Progenitor cell of endocrine pancreas (in vitro differentiated cells): Measurements from ENCODE around the gene BICC1. TPM values are rescaled to one million over a fixed set of nuclear protein-coding genes. Genes with fewer than 3 reads are reported as not detected.
A peak's percentile ranks its signal among the peaks of the same experiment; 100 is the strongest.

Experiments used
- DNase-seq: peaks from one replicate; pipeline ENCODE4 v3.0.0; 2021; ENCODE audit warnings: low spot score; ENCODE audit not compliant: unreplicated experiment
- H3K27ac Mint-ChIP-seq: 2 replicates; pipeline ENCODE4 v1.8.0; 2021; ENCODE audit warnings: mild to moderate bottlenecking, moderate library complexity, mixed read lengths
- H3K27me3 Mint-ChIP-seq: 2 replicates; pipeline ENCODE4 v1.8.0; 2021; ENCODE audit warnings: mixed read lengths
- H3K36me3 Mint-ChIP-seq: 2 replicates; pipeline ENCODE4 v1.8.0; 2022; ENCODE audit warnings: mixed read lengths; ENCODE audit not compliant: insufficient read depth
- H3K4me1 Mint-ChIP-seq: 2 replicates; pipeline ENCODE4 v1.8.0; 2021; ENCODE audit warnings: low read depth, mixed read lengths
- H3K4me3 Mint-ChIP-seq: 2 replicates; pipeline ENCODE4 v1.8.0; 2021; ENCODE audit warnings: low read depth, mild to moderate bottlenecking, moderate library complexity, mixed read lengths
- H3K9me3 Mint-ChIP-seq: 2 replicates; pipeline ENCODE4 v1.8.0; 2021; ENCODE audit warnings: low read depth, mixed read lengths
- CTCF ChIP-seq: fragments of 200-600 bp; sonication (generic); IDR thresholded peaks from one replicate; pipeline ENCODE4 v1.5.0; 2021; ENCODE audit warnings: antibody characterized with exemption, mild to moderate bottlenecking; ENCODE audit not compliant: unreplicated experiment
- long read RNA-seq: library from polyadenylated mRNA; unstranded; transcript quantifications from one replicate; pipeline ENCODE4 v2.0.0, GENCODE V29; 2020
- total RNA-seq: library from RNA; stranded (reverse); gene quantifications from 2 replicates; pipeline ENCODE4 v1.2.1, GENCODE V29; 2021

The BICC1 gene
- 4.9 TPM in 2 replicates for total RNA-seq
- long read RNA-seq: 0 reads

DNA sequence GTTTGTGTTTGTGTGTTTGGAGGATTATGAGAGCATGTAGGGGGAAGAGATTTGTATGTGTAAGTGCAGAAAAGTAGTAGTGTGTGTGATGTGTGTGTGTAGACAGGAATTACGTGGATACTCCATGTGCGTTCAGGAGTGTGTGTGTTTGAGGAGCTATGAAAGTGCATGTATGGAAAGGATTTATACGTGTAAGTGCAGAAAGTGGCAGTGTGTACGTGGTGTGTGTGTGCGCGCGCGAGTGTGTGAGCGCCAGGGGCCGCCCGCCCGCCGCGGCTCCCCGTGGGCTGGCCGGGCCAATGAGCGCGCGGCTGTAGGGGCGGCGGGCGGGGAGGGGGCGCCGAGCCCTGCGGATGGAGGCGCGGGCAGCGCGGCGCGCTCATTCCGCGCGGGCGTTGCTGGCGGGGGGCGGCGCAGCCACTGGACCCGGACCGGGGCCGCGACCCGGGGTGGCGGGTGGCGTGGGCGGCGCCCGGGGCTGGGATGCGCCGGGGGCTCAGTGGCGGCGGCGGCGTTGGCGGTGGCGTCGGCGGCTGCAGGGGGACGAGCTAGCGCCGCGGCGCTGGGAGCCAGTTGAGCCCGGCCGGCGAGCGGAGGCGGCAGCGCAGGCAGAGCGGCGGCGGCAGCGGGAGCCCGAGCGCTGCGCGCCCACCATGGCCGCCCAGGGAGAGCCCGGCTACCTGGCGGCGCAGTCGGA, at the start of gene BICC1:
Gene BICC1, plus strand, starts transcription at position 382 of the 697 bp plus-strand sequence. Its CDS starts 272 bp downstream, at position 654.
- H3K36me3 Mint-ChIP-seq: no peaks in the 10 kb centered on the region
- DNase-seq: peak; percentile 46
- H3K27ac Mint-ChIP-seq: peak within 1 kb of the TSS; percentile 74

GRCh38 chr10:58464956-58465355, 47.7 kb upstream of the BICC1 start:
- Mint-ChIP-seq H3K27ac (no peak overlapping the region), H3K36me3 (peaks cover 6% of the 10 kb centered on the region), H3K4me3 (no peak overlapping the region), H3K9me3 (peaks cover 13% of the 10 kb centered on the region), H3K27me3 (peaks cover 15% of the 10 kb centered on the region), H3K4me1 (peaks cover 25% of the 10 kb centered on the region)
- no peak for TF ChIP-seq CTCF
- no peak for DNase-seq

More for the DNA sequence above, at the start of gene BICC1:
- no peak for TF ChIP-seq CTCF
- Mint-ChIP-seq H3K27me3 (peaks cover 26% of the 10 kb centered on the region), H3K4me3 (peak within 1 kb of the TSS; percentile 78), H3K9me3 (no peaks in the 10 kb centered on the region), H3K4me1 (peaks cover 11% of the 10 kb centered on the region)

GRCh38 chr10:58465629-58466028, 47.0 kb upstream of the BICC1 start:
- H3K36me3 Mint-ChIP-seq: peaks cover 4% of the 10 kb centered on the region
- H3K27me3 Mint-ChIP-seq: peaks cover 15% of the 10 kb centered on the region
- no peak for TF ChIP-seq CTCF
- no peak overlapping the region for H3K27ac Mint-ChIP-seq
- H3K4me1 Mint-ChIP-seq: peaks cover 28% of the 10 kb centered on the region
- DNase-seq: no peak
- peaks cover 10% of the 10 kb centered on the region for H3K9me3 Mint-ChIP-seq
- H3K4me3 Mint-ChIP-seq: no peak overlapping the region

DNA sequence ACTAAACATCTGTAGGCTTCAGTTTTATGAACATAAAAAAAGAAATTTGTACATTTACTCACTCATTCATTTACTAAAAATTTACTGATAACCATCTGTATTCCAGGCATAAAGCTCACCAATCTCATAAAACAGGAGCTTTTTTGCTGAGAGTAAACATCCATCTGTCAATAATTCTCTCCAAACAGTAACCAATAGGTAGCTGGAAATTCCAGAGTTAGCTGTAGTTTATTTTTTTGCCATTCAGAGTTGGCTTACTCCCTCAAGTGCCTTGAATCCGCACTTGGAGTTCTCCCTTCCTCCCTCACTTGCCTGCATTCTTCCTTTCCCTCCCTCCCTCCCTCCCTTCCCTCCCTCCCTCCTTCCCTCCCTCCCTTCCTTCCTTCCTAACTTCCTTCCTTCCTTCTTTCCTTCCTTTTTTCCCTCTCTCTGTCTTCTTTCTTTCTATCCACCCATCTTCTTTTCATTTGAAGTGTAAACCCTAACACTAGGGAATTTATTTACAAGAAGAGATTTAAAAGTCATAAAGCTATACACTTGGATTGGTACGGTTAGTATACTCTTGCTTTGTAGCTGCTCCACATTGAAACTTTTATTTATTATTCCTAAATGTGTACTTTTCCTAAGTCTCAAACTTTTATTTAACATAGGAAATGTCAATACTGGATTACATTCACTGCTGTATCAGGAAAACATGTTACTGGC, 44.6 kb upstream of the BICC1 start:
- peak overlapping the region; percentile 86 for H3K27ac Mint-ChIP-seq
- H3K4me3 Mint-ChIP-seq: no peak overlapping the region
- peaks cover 27% of the 10 kb centered on the region for H3K27me3 Mint-ChIP-seq
- peaks cover 28% of the 10 kb centered on the region for H3K4me1 Mint-ChIP-seq
- no peak for TF ChIP-seq CTCF
- peaks cover 2% of the 10 kb centered on the region for H3K36me3 Mint-ChIP-seq
- peaks cover 5% of the 10 kb centered on the region for H3K9me3 Mint-ChIP-seq
- DNase-seq: no peak

DNA sequence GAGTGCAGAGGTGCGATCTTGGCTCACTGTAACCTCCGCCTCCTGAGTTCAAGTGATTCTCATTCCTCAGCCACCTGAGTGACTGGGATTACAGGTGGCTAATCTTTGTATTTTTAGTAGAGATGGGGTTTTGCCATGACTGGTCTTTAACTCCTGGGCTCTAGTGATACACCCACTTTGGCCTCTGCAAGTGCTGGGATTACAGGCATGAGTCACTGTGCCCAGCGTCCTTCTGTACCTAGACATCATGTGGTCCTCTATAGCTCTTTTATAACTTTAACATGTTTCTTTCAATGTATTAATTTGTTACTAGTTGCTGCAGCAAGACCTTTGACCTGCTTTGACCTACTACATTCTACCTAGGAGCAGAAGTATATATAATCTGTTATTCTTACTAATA, 38.7 kb upstream of the BICC1 start:
- Mint-ChIP-seq H3K27me3 (peaks cover 21% of the 10 kb centered on the region), H3K4me1 (peaks cover 10% of the 10 kb centered on the region), H3K9me3 (no peaks in the 10 kb centered on the region), H3K36me3 (no peaks in the 10 kb centered on the region), H3K27ac (no peak overlapping the region), H3K4me3 (no peak overlapping the region)
- no peak for TF ChIP-seq CTCF
- DNase-seq: no peak
